HG03280 (cell line): ENCODE data around the gene ACVR2B.
"Not testable (repeated sequence)": the region's sequence is repeated elsewhere in the genome, so short reads cannot be mapped to it uniquely, and the experiment has no call there.

Experiments used
- ATAC-seq: cut with Tn5 transposase; IDR thresholded peaks from one replicate; pipeline ENCODE4 v1.9.1; 2021; ENCODE audit warnings: mild to moderate bottlenecking, moderate library complexity; ENCODE audit not compliant: unreplicated experiment

ACVR2B gene

DNA sequence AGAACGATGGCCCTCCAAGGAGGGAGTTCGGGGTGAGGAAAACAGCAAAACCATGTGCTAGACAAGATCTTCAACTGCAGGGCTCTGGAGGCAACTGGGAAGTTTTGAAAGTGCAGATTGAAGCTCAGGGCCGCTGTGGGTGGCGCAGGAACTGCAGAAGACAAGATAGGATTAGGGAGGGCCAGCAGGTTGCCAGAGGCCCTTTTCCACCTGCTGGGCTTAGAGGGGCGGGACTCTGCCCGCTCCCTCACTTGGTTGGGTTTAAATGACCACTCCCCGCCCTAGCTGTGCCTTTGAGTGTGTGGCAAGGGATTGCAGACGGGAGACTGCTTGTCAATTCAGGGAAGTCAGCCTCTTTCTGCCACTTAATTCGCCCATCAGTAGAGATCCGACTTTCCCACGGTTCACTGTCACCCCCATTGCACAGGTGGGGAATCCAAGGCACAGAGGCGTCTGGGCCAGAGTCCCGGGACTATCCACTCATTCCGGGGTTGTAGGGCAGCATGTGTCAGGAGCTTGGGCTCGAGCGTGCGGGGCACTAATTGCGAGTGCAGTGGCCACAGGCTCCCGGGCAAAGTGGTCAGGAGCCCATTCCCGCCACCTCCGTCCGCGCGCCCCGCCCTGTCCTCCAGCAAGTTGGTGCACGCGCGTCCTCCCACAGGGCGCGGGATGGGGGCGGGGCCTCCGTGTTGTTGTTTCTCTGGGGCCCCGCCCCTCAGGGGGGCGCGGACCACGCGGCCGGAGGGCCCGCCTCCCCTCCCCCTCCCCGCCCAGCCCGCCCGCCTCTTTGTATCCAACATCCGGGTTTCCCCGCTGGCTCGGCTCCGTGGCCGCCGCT, at the start of gene ACVR2B:
ACVR2B (plus strand) TSS at position 816 of the 838 bp plus-strand sequence. CDS start 433 bp downstream, outside the sequence.
- ATAC-seq: peak; percentile 47

DNA sequence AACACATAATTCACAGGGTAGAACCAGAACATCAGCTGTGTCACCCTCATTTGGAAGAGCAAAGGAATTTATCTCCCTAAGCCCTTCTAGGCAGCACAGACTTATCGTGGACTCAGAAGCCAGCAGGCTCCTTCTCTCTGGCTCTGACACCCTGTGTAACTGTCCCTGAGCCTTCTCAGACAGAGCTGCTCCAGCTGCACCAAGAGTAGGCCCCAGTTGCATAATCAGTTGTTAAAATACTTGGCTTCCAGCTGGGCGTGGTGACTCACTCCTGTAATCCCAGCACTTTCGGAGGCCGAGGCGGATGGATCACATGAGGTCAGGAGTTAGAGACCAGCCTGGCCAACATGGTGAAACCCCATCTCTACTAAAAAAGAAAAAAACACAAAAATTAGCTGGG, 49.4 kb upstream of the ACVR2B start:
- no peak for ATAC-seq

DNA sequence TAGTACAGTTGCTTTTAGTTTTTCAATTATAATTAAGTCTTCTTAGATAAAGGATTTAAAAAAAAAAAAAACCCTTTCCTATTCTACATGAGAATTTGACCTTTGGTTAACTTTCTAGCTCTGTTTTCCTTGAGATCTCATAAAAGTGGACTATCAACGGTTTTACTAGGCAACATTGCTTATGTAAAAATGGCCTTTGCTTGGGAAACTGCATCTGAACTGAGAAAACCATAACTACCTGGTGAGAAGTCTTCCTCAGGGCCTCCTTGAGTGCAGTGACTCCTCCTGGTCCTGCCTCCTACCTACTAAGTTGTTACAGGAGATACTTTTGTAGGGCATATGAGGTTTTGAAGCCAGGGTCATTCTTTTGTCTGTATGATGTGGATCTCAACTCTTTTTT, 42.1 kb upstream of the ACVR2B start:
- ATAC-seq: no peak

DNA sequence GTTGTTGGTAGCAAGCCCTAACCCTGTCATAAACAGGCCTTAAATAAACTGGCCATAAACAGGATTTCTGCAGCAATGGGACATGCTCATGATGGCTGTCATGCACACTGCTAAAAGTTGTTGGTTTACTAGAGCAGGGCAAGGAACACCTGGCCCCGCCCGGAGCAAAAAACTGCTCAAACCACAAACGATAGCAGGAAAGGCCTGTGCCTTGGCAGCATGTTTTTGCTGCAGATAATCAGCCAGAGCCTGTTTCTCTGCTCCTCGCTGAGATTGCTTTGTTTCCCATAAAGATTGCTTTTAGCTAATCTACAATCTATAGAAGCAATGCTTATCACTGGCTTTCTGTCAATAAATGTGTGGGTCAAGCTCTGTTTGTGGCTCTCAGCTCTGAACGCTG, 32.9 kb upstream of the ACVR2B start:
- ATAC-seq: not testable (repeated sequence)

DNA sequence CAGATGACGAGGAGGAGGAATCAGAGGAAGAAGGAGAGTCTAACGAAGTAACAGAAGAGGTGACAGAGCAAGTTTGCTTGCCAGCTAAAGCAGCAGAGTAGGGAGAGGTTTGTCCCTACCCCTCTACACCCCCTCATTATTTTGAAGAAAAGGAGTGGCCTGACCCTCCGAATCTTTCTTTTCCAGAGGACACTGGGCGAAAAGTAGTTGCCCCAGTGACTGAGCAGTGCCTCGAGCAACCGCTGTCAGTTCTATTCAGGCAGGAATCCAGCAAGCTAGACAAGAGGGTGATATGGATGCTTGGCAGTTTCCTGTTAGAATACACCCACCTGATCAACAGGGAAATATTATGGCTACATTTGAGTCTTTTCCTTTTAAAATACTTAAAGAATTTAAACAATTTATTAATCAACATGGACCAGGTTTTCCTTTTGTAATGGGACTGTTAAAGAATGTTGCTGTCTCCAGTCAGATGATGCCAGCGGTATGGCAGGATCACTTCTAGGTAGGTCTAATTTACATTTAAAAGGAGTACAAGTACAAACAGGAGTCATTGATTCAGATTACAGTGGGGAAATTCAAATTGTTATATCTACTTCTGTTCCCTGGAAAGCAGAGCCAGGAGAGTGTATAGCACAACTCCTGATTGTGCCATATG, 31.9 kb upstream of the ACVR2B start:
- no peak for ATAC-seq

DNA sequence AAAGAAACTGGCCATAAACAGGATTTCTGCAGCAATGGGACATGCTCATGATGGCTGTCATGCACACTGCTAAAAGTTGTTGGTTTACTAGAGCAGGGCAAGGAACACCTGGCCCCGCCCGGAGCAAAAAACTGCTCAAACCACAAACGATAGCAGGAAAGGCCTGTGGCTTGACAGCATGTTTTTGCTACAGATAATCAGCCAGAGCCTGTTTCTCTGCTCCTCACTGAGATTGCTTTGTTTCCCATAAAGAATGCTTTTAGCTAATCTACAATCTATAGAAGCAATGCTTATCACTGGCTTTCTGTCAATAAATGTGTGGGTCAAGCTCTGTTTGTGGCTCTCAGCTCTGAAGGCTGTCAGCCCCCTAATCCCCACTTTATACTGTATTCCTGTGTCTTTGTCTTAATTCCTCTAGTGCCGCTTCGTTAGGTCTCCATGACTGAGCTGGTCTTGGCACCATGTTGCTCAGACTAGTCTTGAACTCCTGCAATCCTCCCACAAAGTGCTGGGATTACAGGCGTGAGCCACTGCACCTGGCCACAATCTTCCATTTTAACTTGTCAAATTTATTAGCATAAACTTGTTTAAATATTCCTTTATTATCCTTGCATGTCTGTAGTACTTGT, 26.8 kb upstream of the ACVR2B start:
- ATAC-seq: not testable (repeated sequence)

DNA sequence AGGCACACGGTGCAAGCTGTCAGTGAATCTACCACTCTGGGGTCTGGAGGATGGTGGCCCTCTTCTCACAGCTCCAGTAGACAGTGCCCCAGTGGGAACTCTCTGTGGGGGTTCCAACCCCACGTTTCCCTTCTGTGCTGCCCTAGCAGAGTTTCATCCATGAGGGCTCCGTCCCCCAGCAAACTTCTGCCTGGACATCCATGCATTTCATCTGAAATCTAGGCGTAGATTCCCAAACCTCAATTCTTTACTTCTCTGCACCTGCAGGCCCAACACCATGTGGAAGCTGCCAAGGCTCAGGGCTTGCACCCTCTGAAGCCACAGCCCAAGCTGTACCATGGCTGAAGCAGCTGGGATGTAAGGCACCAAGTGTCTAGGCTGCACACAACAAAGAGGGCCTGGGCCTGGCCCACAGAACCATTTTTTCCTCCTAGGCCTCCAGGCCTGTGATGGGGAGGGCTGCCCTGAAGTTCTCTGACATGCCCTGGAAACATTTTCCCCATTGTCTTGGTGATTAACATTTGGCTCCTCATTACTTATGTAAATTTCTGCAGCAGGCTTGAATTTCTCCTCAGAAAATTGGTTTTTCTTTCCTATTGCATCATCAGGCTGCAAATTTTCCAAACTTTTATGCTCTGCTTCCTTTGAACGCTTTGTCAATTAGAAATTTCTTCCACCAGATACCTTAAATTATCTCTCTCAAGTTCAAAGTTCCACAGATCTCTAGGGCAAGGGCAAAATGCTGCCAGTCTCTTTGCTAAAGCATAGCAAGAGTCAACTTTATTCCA, 20.6 kb upstream of the ACVR2B start:
- ATAC-seq: not testable (repeated sequence)

DNA sequence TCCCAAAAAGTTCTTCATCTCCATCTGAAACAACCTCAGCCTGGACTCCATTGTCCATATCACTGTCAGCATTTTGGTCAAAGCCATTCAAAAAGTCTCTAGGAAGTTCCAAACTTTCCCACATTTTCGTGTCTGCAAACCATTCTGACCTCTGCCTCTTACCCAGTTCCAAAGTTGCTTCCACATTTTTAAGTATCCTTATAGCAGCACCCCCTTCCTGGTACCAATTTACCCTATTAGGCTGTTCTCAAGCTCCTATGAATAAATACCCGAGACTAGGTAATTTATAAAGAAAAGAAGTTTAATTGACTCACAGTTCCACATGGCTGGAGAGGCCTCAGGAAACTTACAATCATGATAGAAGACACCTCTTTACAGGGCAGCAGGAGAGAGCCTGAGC, 20.0 kb upstream of the ACVR2B start:
- not testable (repeated sequence) for ATAC-seq

DNA sequence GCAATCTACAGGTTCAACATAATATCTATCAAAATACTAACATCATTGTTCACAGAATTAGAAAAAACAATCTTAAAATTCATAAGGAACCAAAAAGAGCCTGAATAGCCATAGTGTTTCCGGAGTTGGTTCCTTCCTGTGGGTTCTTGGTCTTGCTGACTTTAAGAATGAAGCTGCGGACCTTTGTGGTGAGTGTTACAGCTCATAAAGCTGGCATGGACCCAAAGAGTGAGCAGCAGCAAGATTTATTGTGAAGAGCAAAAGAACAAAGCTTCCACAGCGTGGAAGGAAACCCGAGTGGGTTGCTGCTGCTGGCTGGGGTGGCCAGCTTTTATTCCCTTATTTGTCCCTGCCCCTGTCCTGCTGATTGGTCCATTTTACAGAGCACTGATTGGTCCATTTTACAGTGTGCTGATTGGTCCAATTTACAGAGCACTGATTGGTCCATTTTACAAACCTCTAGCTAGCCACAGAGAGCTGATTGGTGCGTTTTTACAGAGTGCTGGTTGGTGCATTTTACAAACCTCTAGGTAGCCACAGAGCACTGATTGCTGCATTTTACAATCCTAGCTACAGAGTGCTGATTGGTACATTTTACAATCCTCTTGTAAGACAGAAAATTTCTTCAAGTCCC, 15.1 kb upstream of the ACVR2B start:
- ATAC-seq: not testable (repeated sequence)

DNA sequence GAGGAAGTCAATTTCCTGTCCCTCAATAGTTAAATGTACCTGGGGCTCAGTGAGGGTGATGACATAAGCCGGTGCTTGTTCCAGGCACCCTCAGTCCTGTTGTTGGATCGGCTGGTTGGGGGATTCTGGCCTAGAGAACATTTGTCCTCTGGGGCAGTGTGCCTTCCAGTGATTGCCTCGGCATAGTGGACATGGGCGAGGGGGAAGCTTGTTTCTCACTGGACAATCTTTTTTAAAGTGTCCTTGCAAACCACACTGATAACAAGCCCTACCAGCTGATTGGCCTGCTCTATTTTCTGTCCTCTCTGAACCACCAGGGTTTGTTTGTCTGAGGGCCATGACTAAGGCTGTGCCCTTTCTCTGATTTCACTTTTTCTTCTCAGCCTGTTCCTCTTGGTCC, 10.5 kb upstream of the ACVR2B start:
- ATAC-seq: not testable (repeated sequence)

DNA sequence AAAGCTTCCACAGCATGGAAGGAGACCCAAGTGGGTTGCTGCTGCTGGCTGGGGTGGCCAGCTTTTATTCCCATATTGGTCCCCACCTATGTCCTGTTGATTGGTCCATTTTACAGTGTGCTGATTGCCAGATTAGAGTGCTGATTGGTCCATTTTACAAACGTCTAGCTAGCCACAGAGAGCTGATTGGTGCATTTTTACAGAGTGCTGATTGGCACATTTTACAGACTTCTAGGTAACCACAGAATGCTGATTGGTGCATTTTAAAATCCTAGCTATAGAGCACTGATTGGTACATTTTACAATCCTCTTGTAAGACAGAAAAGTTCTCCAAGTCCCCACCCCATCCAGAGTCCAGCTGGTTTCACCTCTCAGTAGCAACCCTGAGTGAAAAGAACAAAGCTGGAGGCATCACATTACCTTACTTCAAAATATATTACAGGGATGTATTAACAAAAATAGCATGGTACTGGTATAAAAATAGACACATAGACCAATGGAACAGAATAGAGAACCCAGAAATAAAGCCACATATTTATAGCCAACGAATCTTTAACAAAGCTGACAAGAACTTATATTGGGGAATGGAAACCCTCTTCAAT, 7.5 kb upstream of the ACVR2B start:
- no peak for ATAC-seq

DNA sequence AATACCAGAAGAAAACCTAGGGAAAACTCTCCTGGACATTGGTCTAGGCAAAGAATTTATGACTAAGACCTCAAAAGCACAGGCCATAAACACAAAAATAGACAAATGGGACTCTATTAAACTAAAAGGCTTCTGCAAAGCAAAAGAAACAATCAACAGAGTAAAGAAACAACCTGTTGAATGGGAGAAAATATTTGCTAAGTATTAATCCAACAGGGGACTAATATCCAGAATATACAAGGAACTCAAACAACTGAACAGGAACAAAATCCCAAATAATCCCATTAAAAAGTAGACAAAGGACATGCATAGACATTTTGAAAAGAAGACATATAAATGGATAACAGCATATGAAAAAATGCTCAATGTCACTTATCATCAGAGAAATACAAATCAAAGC, 6.9 kb upstream of the ACVR2B start:
- no peak for ATAC-seq

DNA sequence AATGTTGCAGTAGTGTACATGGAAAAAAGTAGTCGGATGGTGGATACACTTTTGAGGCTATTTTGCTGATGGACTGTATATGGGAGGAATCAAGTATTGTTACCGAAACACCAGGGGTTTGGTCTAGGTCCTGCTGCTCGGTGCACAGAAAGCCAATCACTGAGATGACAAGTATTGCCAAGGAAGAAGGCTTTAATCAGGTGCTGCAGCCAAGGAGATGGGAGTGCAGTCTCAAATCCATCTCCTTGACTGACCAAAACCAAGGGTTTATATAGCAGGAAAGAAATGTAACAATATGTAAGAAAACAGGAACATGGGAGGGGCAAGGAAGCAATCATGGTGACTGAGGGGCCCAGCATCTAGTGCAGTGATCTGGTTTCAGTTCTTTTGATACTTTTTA, 2.8 kb upstream of the ACVR2B start:
- no peak for ATAC-seq

DNA sequence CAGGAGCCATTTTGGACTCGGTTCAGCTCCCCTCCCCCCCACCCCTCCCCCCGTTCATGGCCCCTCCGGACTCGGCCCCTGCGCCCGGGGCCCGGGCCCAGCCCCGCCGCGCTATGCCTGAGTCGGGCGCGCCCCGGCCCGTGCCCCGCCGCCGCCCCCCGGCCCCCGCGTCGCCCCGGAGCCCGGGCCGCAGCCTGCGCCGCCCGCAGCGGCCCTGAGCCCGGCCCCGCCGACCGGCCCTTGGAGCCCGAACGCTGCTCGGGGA, 155 bp downstream of the ACVR2B start:
- ATAC-seq: peak; percentile 26

DNA sequence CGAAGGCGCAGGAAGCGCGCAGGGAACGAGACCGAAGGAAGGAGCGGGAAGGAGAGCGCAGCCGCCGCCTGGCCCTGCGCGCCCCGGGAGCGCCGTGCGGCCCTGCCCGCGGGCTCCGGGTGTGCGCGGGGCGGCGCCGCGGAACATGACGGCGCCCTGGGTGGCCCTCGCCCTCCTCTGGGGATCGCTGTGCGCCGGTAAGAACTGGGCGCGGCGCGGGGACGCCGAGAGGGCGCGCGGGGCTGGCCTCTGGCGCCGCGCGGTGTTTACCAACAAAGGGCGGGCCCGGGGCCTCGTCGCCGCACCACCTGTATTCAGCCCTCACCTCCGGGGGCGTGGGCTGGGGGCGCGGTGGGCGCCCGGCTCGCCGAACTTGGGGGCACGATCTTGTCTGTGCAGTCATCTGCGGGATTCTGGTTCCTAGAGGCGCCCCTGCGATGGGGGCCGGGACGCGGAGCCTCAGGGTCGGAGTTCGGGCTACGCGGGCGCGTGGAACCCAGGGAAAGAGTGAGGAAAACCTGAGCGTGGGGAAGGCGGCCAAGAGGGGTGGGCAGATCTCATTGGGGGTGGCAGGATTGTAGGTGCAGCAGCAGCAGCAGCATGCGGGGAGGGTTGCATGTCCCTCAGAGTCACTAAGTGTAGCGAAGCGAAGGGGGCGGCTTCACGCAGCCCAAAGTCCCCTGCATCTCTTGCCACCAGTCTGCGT, 641 bp downstream of the ACVR2B start:
- ATAC-seq: peak; percentile 43

DNA sequence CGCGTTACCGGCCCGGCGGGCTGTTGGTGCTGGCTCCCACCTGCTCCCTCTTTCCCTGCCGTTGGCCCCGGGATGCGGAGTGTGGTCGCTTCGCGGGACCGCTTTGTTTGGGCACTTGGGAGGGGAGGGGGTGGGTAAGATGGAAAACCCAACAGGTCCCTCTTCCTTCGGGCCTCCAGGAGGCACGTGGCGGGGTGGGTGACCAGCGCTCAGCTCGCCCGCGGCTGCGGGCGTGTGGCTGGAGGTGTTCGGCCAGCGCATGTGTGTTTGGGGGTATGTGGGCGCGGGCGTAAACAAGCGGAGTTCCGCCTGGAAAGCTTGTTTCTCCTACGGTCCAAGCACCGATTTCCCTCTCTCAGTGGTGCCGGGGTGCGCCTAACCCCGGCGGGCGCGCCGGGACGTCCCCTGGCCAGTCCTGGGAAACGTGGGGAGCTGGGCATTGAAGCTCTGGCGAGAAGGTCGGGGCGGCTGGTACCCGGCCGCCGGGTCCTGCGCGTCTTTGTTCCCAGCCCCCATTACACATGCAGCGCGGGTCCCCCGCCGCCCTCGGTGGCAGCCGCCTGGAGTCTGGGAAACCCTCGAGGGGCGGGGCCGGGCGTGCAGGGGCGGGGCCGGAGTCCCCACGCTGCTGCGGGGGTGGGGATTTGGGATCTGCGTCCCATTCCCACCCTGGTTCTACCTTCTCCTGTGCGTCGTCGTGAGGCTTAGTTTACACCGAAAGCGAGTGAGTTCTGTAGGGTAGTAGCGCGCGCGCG, 1.4 kb downstream of the ACVR2B start:
- ATAC-seq: peak; percentile 21

DNA sequence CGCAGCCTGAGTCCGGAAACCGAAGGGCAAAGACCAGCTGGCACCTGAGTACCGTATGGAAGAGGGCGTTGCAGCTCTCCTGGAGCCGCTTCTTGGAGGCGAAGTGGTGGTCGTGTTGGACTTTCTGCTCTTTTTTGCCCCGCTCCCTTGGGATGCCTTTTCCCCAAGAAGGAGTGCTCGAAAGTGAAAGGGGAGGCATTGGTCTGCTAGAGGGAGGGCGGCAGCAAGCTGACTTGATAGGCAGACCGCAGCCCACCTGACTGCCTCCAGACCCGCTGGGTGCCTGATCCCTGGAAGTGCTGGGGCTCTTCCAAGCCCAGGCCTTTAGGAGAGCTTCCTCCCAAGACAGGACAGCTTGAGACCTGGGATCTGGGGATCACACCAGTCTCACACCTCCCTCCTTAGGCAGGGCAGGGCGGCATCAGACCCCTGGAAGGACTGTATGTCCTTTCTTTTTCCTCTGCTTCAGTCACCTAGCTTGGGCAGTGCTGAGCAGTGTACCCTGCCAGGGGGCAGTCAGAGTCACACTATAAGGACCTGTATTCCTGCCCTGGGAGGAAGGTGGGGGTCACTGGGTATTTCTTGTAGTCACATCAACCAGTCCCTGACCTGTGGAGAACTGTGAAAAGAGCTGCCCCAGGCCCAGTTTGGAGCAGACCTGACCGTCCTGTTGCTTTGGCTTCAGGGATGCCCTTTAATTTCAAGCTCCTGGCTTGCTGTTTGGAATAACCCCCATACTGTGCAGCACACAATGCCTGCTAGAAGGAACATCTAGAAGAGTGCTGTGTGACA, 2.1 kb downstream of the ACVR2B start:
- ATAC-seq: peak; percentile 42
